Psoas muscle (tissue), 8 donors: ENCODE data around the gene FGGY. TPM values are rescaled to one million over a fixed set of nuclear protein-coding genes. Genes with fewer than 3 reads are reported as not detected.

Experiments used
- ATAC-seq, 4 donors: fragments of 200-7000 bp; cut with Tn5 transposase; one replicate each; pipeline ENCODE4 v1.9.1; 2020; ENCODE audit warnings: moderate library complexity in 3 of 4, mild to moderate bottlenecking in 2 of 4
- DNase-seq, 2 donors: peaks; one replicate each; pipeline ENCODE4 v3.0.0-alpha.2; 2020
- H3K27ac ChIP-seq: fragments of 200-600 bp; one replicate; pipeline ENCODE4 v1.8.0; 2022
- H3K27me3 ChIP-seq, 3 donors: fragments of 200-600 bp in 1 of 3; one replicate each; pipeline versions ENCODE4 v1.6.1 to v1.8.0; 2013 to 2022; ENCODE audit warnings: low read length in 2 of 3, mild to moderate bottlenecking in 2 of 3, moderate library complexity in 1 of 3; ENCODE audit not compliant: insufficient read depth in 3 of 3
- H3K36me3 ChIP-seq, 2 donors: fragments of 200-600 bp in 1 of 2; one replicate each; pipeline versions ENCODE4 v1.6.1 to v1.8.0; 2013 to 2022; ENCODE audit warnings: low read depth in 1 of 2, mild to moderate bottlenecking in 1 of 2, moderate library complexity in 1 of 2; ENCODE audit not compliant: insufficient read depth in 1 of 2
- H3K4me1 ChIP-seq: fragments of 200-600 bp; one replicate; pipeline ENCODE4 v1.8.0; 2022
- H3K4me3 ChIP-seq: fragments of 200-600 bp; one replicate; pipeline ENCODE4 v1.8.0; 2022; ENCODE audit warnings: mild to moderate bottlenecking
- H3K9me3 ChIP-seq: fragments of 200-600 bp; one replicate; pipeline ENCODE4 v1.8.0; 2022
- WGBS, 3 donors: extraction: QIAGEN DNeasy Blood & Tissue Kit; methylation state at CpG; one replicate each; pipeline versions ENCODE4 v1.1.6 to v1.1.7; 2013; 5-methylcytosine and 5-hydroxymethylcytosine counted together
- intact Hi-C, 2 donors: fragments of 100-400 bp; cut with DNase I; formaldehyde crosslinking; loops; one replicate each; pipeline versions ENCODE4 v1.11.0 to v1.14.2; 2022
- polyA plus RNA-seq, 3 donors: library from polyadenylated mRNA; stranded (reverse); fragments of 200-250 nt; gene quantifications; one replicate each; pipeline ENCODE4 v1.2.3, GENCODE V29; 2013
- total RNA-seq, 4 donors: library from RNA; stranded (reverse); fragmentation: NEBNext Ultra II Directional in 2 of 4; extraction: Animal tissue kit (Norgen Biotek cat#: 25700) in 2 of 4; gene quantifications; one replicate each; pipeline versions ENCODE4 v1.2.1 to v1.2.4, GENCODE V29; 2021 to 2023
- TF ChIP-seq, protein P1 (sequence below): fragments of 200-600 bp; IDR thresholded peaks from one replicate; pipeline ENCODE4 v1.8.0; 2022; ENCODE audit warnings: antibody characterized with exemption
- donor health status: healthy with polysubstance abuse.
- donor health status: DM: no; HTN: no; CAD: no; lungs with moderate emphysema.
- donor health status: Bipolar disorder and iron deficiency.
- donor health status: healthy.
- donor health status: DM: yes; HTN: yes; CAD: no.
- donor health status: DM: no; HTN: no; CAD: no.
- donor health status: DM: no; HTN: no; CAD: no.
- donor health status: DM: yes; HTN: yes; CAD: no.

Gene FGGY
- total and polyA plus RNA-seq, 7 donors = 11.9 to 72.2 (median 46.5) TPM

DNA sequence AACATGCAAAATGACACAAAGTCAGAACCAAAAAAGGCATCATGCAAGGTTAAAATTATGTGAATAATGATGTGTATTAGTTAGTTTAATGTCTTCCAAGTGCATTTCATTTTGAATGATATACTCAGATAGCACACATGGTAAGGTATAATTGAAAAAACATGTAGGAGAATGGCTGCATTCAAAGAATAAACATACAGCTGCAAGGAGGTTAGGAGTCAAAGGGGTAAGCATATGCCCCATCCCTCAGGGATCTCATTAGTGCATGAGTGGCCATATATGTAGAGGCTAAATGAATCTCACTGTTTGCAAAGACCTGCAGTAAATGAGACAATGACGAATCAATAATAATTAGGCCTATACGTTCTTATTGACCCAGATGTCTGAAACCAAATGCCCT is 338.2 kb downstream of the FGGY start:
- ATAC-seq (no peak), DNase-seq (no peak)
- Histone ChIP-seq H3K27me3 (peaks cover 0 to 2% (median 0%) of the 10 kb centered on the region in 3 donors), H3K36me3 (peaks cover 0 to 4% of the 10 kb centered on the region in 2 donors), H3K9me3 (no peaks in the 10 kb centered on the region), H3K4me1 (peaks cover 5% of the 10 kb centered on the region), H3K4me3 (no peak overlapping the region), H3K27ac (no peak overlapping the region)
- intact Hi-C loops = no loop called here
- 92 to 98% (median 92%) methylated on average over 2 of the region's 2 CpGs for WGBS, 3 donors
- TF ChIP-seq, protein P1, sequence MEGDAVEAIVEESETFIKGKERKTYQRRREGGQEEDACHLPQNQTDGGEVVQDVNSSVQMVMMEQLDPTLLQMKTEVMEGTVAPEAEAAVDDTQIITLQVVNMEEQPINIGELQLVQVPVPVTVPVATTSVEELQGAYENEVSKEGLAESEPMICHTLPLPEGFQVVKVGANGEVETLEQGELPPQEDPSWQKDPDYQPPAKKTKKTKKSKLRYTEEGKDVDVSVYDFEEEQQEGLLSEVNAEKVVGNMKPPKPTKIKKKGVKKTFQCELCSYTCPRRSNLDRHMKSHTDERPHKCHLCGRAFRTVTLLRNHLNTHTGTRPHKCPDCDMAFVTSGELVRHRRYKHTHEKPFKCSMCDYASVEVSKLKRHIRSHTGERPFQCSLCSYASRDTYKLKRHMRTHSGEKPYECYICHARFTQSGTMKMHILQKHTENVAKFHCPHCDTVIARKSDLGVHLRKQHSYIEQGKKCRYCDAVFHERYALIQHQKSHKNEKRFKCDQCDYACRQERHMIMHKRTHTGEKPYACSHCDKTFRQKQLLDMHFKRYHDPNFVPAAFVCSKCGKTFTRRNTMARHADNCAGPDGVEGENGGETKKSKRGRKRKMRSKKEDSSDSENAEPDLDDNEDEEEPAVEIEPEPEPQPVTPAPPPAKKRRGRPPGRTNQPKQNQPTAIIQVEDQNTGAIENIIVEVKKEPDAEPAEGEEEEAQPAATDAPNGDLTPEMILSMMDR = no peak

DNA sequence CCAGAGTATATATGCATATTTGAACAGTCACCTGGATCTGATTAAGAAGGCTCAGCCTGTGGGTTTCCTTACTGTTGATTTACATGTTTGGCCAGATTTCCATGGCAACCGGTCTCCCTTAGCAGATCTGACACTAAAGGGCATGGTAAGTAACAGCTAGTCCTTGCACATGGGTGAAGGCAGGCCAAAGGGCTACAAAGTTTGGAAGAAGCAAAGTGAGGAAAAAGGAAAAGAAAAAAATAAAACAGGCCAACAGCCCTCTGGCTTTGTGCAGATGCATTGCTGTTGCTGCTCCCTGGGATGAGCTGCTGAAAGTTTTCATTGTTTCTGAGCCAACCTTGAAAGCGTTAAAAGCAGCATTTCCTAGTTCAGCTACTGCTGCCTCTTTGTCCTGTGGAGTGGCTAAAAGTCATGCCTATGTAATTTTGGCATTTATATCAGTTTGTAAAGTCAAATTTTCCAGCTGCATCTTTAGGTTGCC is 341.4 kb downstream of the FGGY start:
- Histone ChIP-seq H3K27me3 (peaks cover 0 to 2% (median 0%) of the 10 kb centered on the region in 3 donors), H3K4me3 (no peak overlapping the region), H3K27ac (no peak overlapping the region), H3K4me1 (no peaks in the 10 kb centered on the region), H3K9me3 (no peaks in the 10 kb centered on the region), H3K36me3 (peaks cover 0 to 8% of the 10 kb centered on the region in 2 donors)
- intact Hi-C loops = no loop called here
- peak in 2 of 4 donors; percentile 17 to 29 for ATAC-seq
- TF ChIP-seq, protein P1 = no peak
- DNase-seq = no peak
- 51 to 76% (median 63%) methylated on average over 2 of the region's 2 CpGs for WGBS, 3 donors

DNA sequence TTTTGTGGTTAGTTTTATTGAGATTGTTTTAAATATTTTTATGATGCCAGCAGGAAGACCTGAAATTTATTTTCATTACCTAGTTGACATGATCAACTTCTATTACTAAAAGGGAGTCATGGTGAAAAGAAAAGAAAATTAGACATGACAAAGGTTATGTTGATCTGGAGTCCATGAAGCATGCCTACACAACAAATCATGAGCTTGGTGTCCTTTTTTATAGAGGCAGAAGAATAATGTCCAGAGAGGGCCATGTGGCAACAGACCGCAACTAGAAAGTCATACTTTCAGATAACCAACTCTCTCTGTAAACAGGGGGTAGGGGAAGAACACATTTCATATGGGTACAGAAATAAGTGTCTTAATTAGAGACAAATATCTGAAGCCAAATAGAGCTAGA is 342.4 kb downstream of the FGGY start:
- ATAC-seq (no peak), DNase-seq (no peak)
- 100% methylated on average over 1 of the region's 1 CpG for WGBS, 3 donors
- no peaks in the 10 kb centered on the region for H3K4me1 ChIP-seq
- no peaks in the 10 kb centered on the region for H3K9me3 ChIP-seq
- peaks cover 0 to 2% (median 0%) of the 10 kb centered on the region in 3 donors for H3K27me3 ChIP-seq
- intact Hi-C loops = no loop called here
- H3K4me3 ChIP-seq = no peak overlapping the region
- TF ChIP-seq, protein P1 = no peak
- H3K36me3 ChIP-seq = peaks cover 0 to 8% of the 10 kb centered on the region in 2 donors
- H3K27ac ChIP-seq = no peak overlapping the region

DNA sequence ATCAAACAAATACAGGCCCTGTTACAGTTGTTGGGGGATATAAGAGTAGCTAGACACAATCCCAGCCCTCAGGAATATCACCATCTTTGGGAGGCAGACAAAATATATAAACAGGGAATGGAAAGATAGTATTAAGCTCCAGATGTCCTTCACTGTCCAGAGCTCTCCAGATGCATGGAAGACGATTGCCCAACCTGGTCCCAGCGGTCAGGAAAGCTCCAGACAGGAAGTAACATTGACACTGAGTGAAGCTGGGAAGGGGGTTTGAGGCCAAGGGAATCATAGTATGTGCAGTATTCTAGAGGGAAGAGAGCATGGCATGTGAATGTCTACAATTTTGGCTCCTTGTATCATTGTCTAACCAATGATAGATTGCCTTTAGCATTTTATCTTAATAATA is 344.0 kb downstream of the FGGY start:
- H3K4me3 ChIP-seq = no peak overlapping the region
- peaks cover 0 to 2% (median 0%) of the 10 kb centered on the region in 3 donors for H3K27me3 ChIP-seq
- no peaks in the 10 kb centered on the region for H3K4me1 ChIP-seq
- intact Hi-C loops = no loop called here
- no peaks in the 10 kb centered on the region for H3K9me3 ChIP-seq
- TF ChIP-seq, protein P1 = no peak
- 72 to 75% (median 74%) methylated on average over 2 of the region's 2 CpGs for WGBS, 3 donors
- H3K36me3 ChIP-seq = peaks cover 0 to 8% of the 10 kb centered on the region in 2 donors
- H3K27ac ChIP-seq = no peak overlapping the region
- peak in 1 of 4 donors; percentile 56 for ATAC-seq
- DNase-seq = peak; percentile 49 to 71

DNA sequence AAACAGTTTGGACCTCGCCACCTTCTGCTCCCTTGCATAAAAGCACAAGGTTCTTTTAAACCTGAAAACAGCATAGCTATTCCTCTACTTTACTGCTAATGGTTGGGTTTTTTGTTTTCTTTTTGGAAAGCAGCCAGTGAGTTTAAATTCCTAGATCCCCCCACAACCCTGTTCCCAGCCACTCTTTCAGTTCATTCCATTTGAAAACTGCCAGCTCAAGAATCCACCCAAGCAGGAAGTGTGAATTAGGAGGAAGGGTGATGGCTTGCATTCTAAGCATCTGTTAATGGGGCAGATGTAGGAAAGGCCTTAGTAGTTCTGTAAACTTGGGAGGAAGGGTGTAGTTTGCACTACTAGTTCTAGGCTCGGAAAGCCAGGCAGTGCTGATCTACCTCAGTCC is 344.9 kb downstream of the FGGY start:
- WGBS, 3 donors = 92 to 97% (median 92%) methylated on average over 2 of the region's 2 CpGs
- no peak overlapping the region for H3K27ac ChIP-seq
- H3K4me1 ChIP-seq = no peaks in the 10 kb centered on the region
- no peak for ATAC-seq
- intact Hi-C loops = no loop called here
- H3K4me3 ChIP-seq = no peak overlapping the region
- H3K9me3 ChIP-seq = no peaks in the 10 kb centered on the region
- peaks cover 0 to 2% (median 0%) of the 10 kb centered on the region in 3 donors for H3K27me3 ChIP-seq
- no peak for DNase-seq
- TF ChIP-seq, protein P1 = no peak
- H3K36me3 ChIP-seq = peaks cover 0 to 8% of the 10 kb centered on the region in 2 donors
